ENCODE measurements around the gene F13A1. TPM values are rescaled to one million over a fixed set of nuclear protein-coding genes. Genes with fewer than 3 reads are reported as not detected.

F13A1 gene
- total and polyA plus RNA-seq, 4 donors: 4.3 to 69.9 (median 23.4) TPM

GRCh38 chr6:6293317-6293716 is 27.1 kb downstream of the F13A1 start:
- no peak for TF ChIP-seq CTCF (IDR thresholded peaks at IDR 0.05; ENCODE audit: control extremely low read depth, extremely low read depth)
- WGBS, 2 donors: 47 to 63% methylated on average over 3 of the region's 3 CpGs
- DNase-seq (no peak), ATAC-seq (ENCODE audit: insufficient read depth, low FRiP score) (no peak)
- H3K36me3 ChIP-seq (ENCODE audit: control insufficient read depth in 4 of 4, insufficient read depth in 4 of 4, low read length in 4 of 4): no peaks in the 10 kb centered on the region
- no peak overlapping the region for H3K4me3 ChIP-seq
- H3K4me1 ChIP-seq (ENCODE audit: control insufficient read depth in 5 of 5, insufficient read depth in 5 of 5, low read length in 5 of 5): no peaks in the 10 kb centered on the region
- H3K27me3 ChIP-seq (ENCODE audit: control insufficient read depth in 3 of 3, insufficient read depth in 3 of 3, low read length in 2 of 3): no peaks in the 10 kb centered on the region
- no peak overlapping the region for H3K9ac ChIP-seq (ENCODE audit: insufficient read depth in 1 of 2, low read length in 2 of 2)
- H3K27ac ChIP-seq (ENCODE audit: low read depth in 1 of 2, low read length in 1 of 2): no peak overlapping the region
- H3K9me3 ChIP-seq (ENCODE audit: control insufficient read depth in 4 of 4, insufficient read depth in 3 of 4, low read length in 3 of 4): no peaks in the 10 kb centered on the region

- no peak for ATAC-seq (ENCODE audit: insufficient read depth, low FRiP score)
Measured at GRCh38 chr6:6287415-6287814, 33.0 kb downstream of the F13A1 start.

GRCh38 chr6:6285679-6286078 is 34.8 kb downstream of the F13A1 start:
- 93% methylated on average over 11 of the region's 11 CpGs for WGBS, 2 donors
- TF ChIP-seq CTCF (IDR thresholded peaks at IDR 0.05; ENCODE audit: control extremely low read depth, extremely low read depth): no peak
- no peaks in the 10 kb centered on the region for H3K27me3 ChIP-seq (ENCODE audit: control insufficient read depth in 3 of 3, insufficient read depth in 3 of 3, low read length in 2 of 3)
- H3K9ac ChIP-seq (ENCODE audit: insufficient read depth in 1 of 2, low read length in 2 of 2): no peak overlapping the region
- H3K36me3 ChIP-seq (ENCODE audit: control insufficient read depth in 4 of 4, insufficient read depth in 4 of 4, low read length in 4 of 4): no peaks in the 10 kb centered on the region
- ATAC-seq (ENCODE audit: insufficient read depth, low FRiP score): no peak
- H3K9me3 ChIP-seq (ENCODE audit: control insufficient read depth in 4 of 4, insufficient read depth in 3 of 4, low read length in 3 of 4): no peaks in the 10 kb centered on the region
- no peak overlapping the region for H3K27ac ChIP-seq (ENCODE audit: low read depth in 1 of 2, low read length in 1 of 2)
- DNase-seq: no peak
- H3K4me1 ChIP-seq (ENCODE audit: control insufficient read depth in 5 of 5, insufficient read depth in 5 of 5, low read length in 5 of 5): no peaks in the 10 kb centered on the region
- no peak overlapping the region for H3K4me3 ChIP-seq

More at GRCh38 chr6:6287415-6287814, 33.0 kb downstream of the F13A1 start:
- Histone ChIP-seq H3K9ac (ENCODE audit: insufficient read depth in 1 of 2, low read length in 2 of 2) (no peak overlapping the region), H3K4me1 (ENCODE audit: control insufficient read depth in 5 of 5, insufficient read depth in 5 of 5, low read length in 5 of 5) (no peaks in the 10 kb centered on the region), H3K36me3 (ENCODE audit: control insufficient read depth in 4 of 4, insufficient read depth in 4 of 4, low read length in 4 of 4) (no peaks in the 10 kb centered on the region), H3K9me3 (ENCODE audit: control insufficient read depth in 4 of 4, insufficient read depth in 3 of 4, low read length in 3 of 4) (no peaks in the 10 kb centered on the region), H3K27me3 (ENCODE audit: control insufficient read depth in 3 of 3, insufficient read depth in 3 of 3, low read length in 2 of 3) (no peaks in the 10 kb centered on the region), H3K27ac (ENCODE audit: low read depth in 1 of 2, low read length in 1 of 2) (no peak overlapping the region), H3K4me3 (no peak overlapping the region)
- no peak for DNase-seq
- TF ChIP-seq CTCF (IDR thresholded peaks at IDR 0.05; ENCODE audit: control extremely low read depth, extremely low read depth): no peak
- WGBS, 2 donors: 94 to 95% methylated on average over 3 of the region's 3 CpGs
